ENCODE results near the gene PLEKHA6. TPM values are rescaled to one million over a fixed set of nuclear protein-coding genes. Genes with fewer than 3 reads are reported as not detected.

The PLEKHA6 gene
- total and polyA plus RNA-seq, 2 of the 8 experiments (the other 6 are each of a cell fraction or from before 2014, with no cell fraction given) = 4.8 to 20.2 TPM

DNA sequence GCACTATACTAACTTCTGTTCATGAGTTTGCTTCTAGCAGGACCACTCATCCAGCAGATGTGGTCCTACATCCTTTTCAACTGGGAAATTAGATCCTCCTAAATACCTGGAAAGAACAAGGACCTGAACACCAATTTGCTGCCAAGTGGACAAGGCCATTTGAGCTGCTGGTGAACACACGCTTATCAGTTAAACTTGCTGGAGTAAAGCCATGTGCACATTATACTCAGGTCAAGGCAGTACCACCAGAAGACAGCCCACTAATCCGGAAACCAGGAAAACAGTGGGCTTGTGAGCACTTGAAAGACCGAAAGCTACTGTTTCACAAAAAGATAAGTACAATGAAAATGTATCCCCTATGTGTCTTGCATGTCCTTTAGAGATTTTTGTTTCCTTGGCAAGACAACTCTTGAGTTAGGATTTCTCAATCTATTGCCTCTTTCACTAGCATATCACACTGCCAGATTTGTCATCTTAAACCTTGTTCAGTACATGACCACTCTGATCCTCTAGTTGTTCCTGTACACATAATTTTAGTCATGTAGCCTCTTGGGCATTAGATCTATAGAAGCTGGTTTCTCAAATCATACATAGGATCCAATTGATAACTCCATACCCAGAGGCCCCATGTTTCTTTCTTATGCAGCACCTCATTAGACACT, 189.1 kb downstream of the PLEKHA6 start:
- H3K18ac ChIP-seq (ENCODE audit: extremely low read depth, low read length) = no peak overlapping the region
- no peak overlapping the region for H4K91ac ChIP-seq (replicated peaks; ENCODE audit: insufficient read length, low read length)
- peaks cover 18 to 25% of the 10 kb centered on the region in 2 experiments for H3K9me3 ChIP-seq (ENCODE audit: insufficient read depth in 2 of 2, low read depth in 1 of 2, low read length in 1 of 2)
- FAIRE-seq (no peak), DNase-seq (ENCODE audit: low read depth in 1 of 2, low spot score in 2 of 2) (no peak)
- H3K27me3 ChIP-seq (replicated peaks in 1 of 4; ENCODE audit: control insufficient read depth in 3 of 4, extremely low read depth in 1 of 4, insufficient read depth in 3 of 4, low read length in 3 of 4) = 0 out of 7 replicates have a peak, but pooled peaks cover 0 to 2% (median 0%) of the 10 kb centered on the region in 4 experiments
- no peak overlapping the region for H4K8ac ChIP-seq (ENCODE audit: extremely low read depth, insufficient read depth, low read length)
- no peak overlapping the region for H3K4me2 ChIP-seq (ENCODE audit: insufficient read depth in 1 of 2, low read depth in 2 of 2, low read length in 2 of 2)
- H3K9ac ChIP-seq (replicated peaks in 1 of 4; ENCODE audit: extremely low read depth in 1 of 4, low read depth in 3 of 4, low read length in 3 of 4) = no peak overlapping the region
- H3K79me2 ChIP-seq (ENCODE audit: control insufficient read depth in 1 of 2, insufficient read depth in 2 of 2, low read length in 2 of 2) = no peaks in the 10 kb centered on the region
- no peaks in the 10 kb centered on the region for H3K23me2 ChIP-seq (ENCODE audit: low read depth, low read length)
- H3K79me1 ChIP-seq (ENCODE audit: low read depth, low read length) = no peaks in the 10 kb centered on the region
- H2AFZ ChIP-seq (ENCODE audit: low read length) = no peak overlapping the region
- no peaks in the 10 kb centered on the region; a peak in 1 of 8 replicates for H3K36me3 ChIP-seq (ENCODE audit: control insufficient read depth in 2 of 4, insufficient read depth in 4 of 4, low read length in 3 of 4)
- ChIA-PET CTCF (ENCODE audit: partially characterized antibody) (interaction anchor here (0.6 to 10.6 kb wide), 6 partner anchors 10 to 106 kb away, joined by 3 to 106 read pairs (median 5); partner anchors contain the start of gene GOLT1A), POLR2A (ENCODE audit: partially characterized antibody) (no interaction called here)
- H3K4me1 ChIP-seq (replicated peaks in 1 of 4; ENCODE audit: control insufficient read depth in 3 of 4, insufficient read depth in 4 of 4, low read length in 3 of 4) = no peaks in the 10 kb centered on the region
- no peak overlapping the region for H2AK5ac ChIP-seq (ENCODE audit: low read depth, low read length)
- H3K14ac ChIP-seq (ENCODE audit: insufficient read length) = no peak overlapping the region
- no peaks in the 10 kb centered on the region for H4K20me1 ChIP-seq (replicated peaks in 1 of 2; ENCODE audit: control insufficient read depth in 1 of 2, insufficient read depth in 2 of 2, low read length in 2 of 2)
- no peak overlapping the region for H2BK15ac ChIP-seq (ENCODE audit: low read length)
- WGBS, 2 experiments (ENCODE audit: extremely low coverage in 1 of 2, insufficient coverage in 1 of 2, insufficient read length in 1 of 2, insufficient replicate concordance in 2 of 2, low coverage in 1 of 2, low lambda C conversion rate in 2 of 2, missing lambda C conversion rate in 1 of 2) = 91% methylated on average over 3 of the region's 3 CpGs; no CpG with 5 or more reads in 1 of the 2 experiments
- no peak overlapping the region for H3K27ac ChIP-seq (ENCODE audit: low read depth, low read length)
- no peak overlapping the region for H3K56ac ChIP-seq (replicated peaks; ENCODE audit: insufficient read length, low read depth, low read length)
- no peak overlapping the region for H2BK20ac ChIP-seq (ENCODE audit: low read length)
- no peak overlapping the region for H3K23ac ChIP-seq (ENCODE audit: insufficient read length)
- H4K5ac ChIP-seq (ENCODE audit: insufficient read length, low read depth, low read length) = no peak overlapping the region
- H2BK12ac ChIP-seq (ENCODE audit: low read depth, low read length) = no peak overlapping the region
- H2BK120ac ChIP-seq (replicated peaks; ENCODE audit: low read depth, low read length) = no peak overlapping the region
- H3K4ac ChIP-seq (replicated peaks; ENCODE audit: insufficient read length, low read depth, low read length) = no peak overlapping the region
- H2BK5ac ChIP-seq (ENCODE audit: low read depth, low read length) = no peak overlapping the region
- no peak overlapping the region for H3K4me3 ChIP-seq (ENCODE audit: extremely low read depth in 1 of 4, insufficient read depth in 2 of 4, low read depth in 3 of 4, low read length in 4 of 4)
- no peak for TF ChIP-seq NRF1 (IDR thresholded peaks at IDR 0.05; ENCODE audit: low read depth, low read length)
- no peak for TF ChIP-seq JUND (IDR thresholded peaks at IDR 0.05; ENCODE audit: low read length)
- no peak for TF ChIP-seq ASH2L (IDR thresholded peaks at IDR 0.05; ENCODE audit: low read length)
- TF ChIP-seq TBP (IDR thresholded peaks at IDR 0.05; ENCODE audit: low read depth, low read length) = no peak
- TF ChIP-seq KDM1A (IDR thresholded peaks at IDR 0.05; ENCODE audit: borderline replicate concordance, low read length) = no peak
- TF ChIP-seq POU5F1 (IDR thresholded peaks at IDR 0.05; ENCODE audit: low read depth, low read length) = no peak
- no peak for TF ChIP-seq SUZ12 (IDR thresholded peaks at IDR 0.05; ENCODE audit: low read length)
- no peak for TF ChIP-seq KDM5A (IDR thresholded peaks at IDR 0.05; ENCODE audit: low read length)
- no peak for TF ChIP-seq CREB1 (IDR thresholded peaks at IDR 0.05)
- no peak for TF ChIP-seq HDAC2 (IDR thresholded peaks at IDR 0.05; ENCODE audit: borderline replicate concordance in 1 of 2, low read depth in 2 of 2, low read length in 2 of 2)
- no peak for TF ChIP-seq SIX5 (IDR thresholded peaks at IDR 0.05; ENCODE audit: low read depth, low read length)
- TF ChIP-seq CEBPB (IDR thresholded peaks at IDR 0.05; ENCODE audit: low read depth, low read length) = no peak
- TF ChIP-seq RBBP5 (IDR thresholded peaks at IDR 0.05; ENCODE audit: borderline replicate concordance, low read depth, low read length) = no peak
- no peak for TF ChIP-seq KDM4A (IDR thresholded peaks at IDR 0.05; ENCODE audit: low read depth, low read length, severe bottlenecking)
